Measurements from ENCODE around the gene CXorf65.

GRCh38 chrX:71111921-71112431, 5.4 kb upstream of the CXorf65 start:
- no peak for TF ChIP-seq CTCF (IDR thresholded peaks at IDR 0.05; ENCODE audit: insufficient read depth, low read length)
- no peak for TF ChIP-seq POLR2AphosphoS5 (IDR thresholded peaks at IDR 0.05; ENCODE audit: low read depth)
- TF ChIP-seq GABPA (IDR thresholded peaks at IDR 0.05; ENCODE audit: low read depth) = no peak
- TF ChIP-seq REST (IDR thresholded peaks at IDR 0.05; ENCODE audit: insufficient replicate concordance, low read depth) = no peak
- TF ChIP-seq SPI1 (IDR thresholded peaks at IDR 0.05; ENCODE audit: borderline replicate concordance, low read depth) = no peak

All from HL-60 (cell line).